Astrocyte (in vitro differentiated cells and primary cell): ENCODE data around the gene CTBP1.

Source experiments
- CTCF ChIP-seq: IDR thresholded peaks from 2 replicates; pipeline ENCODE4 v1.5.1; 2011; ENCODE audit warnings: low read depth, mild to moderate bottlenecking, inconsistent platforms, low read length, moderate library complexity; ENCODE audit not compliant: insufficient read depth
- EZH2 ChIP-seq: IDR thresholded peaks from 2 replicates; pipeline ENCODE4 v1.6.1; 2012; ENCODE audit warnings: mild to moderate bottlenecking, low read length, inconsistent platforms; ENCODE audit not compliant: insufficient read depth

- TF ChIP-seq CTCF (no peak), EZH2 (no peak)
Observed at GRCh38 chr4:1194010-1194900, 54.7 kb downstream of the CTBP1 start.
